ENCODE measurements around the gene H1-8. TPM values are rescaled to one million over a fixed set of nuclear protein-coding genes. Genes with fewer than 3 reads are reported as not detected.

Gene H1-8
- total RNA-seq, 1 experiment from 2014 or later, result not detected

- no peak overlapping the region for H4K5ac ChIP-seq (ENCODE audit: insufficient read length, low read depth, low read length)
- no peaks in the 10 kb centered on the region for H3K4me1 ChIP-seq (ENCODE audit: insufficient read depth, low read length)
- no peak overlapping the region for H2BK5ac ChIP-seq (ENCODE audit: insufficient read length, low read length)
- no peak overlapping the region for H2AK5ac ChIP-seq (ENCODE audit: insufficient read length, low read length)
- no peaks in the 10 kb centered on the region for H3K27me3 ChIP-seq (ENCODE audit: insufficient read depth, low read length)
- H3K9me3 ChIP-seq (ENCODE audit: control insufficient read depth, low read depth, low read length), result no peaks in the 10 kb centered on the region
- H3K36me3 Mint-ChIP-seq (ENCODE audit: insufficient read depth in 1 of 3, low read depth in 3 of 3), result peaks cover 0 to 4% (median 0%) of the 10 kb centered on the region in 3 experiments; a peak in 3 of 7 replicates
- H2BK12ac ChIP-seq (ENCODE audit: insufficient read length, low read depth, low read length), result no peak overlapping the region
- H4K8ac ChIP-seq (replicated peaks; ENCODE audit: insufficient read length, low read depth, low read length), result no peak overlapping the region
- H2BK15ac ChIP-seq (ENCODE audit: low read depth, low read length), result no peak overlapping the region
- no peaks in the 10 kb centered on the region for H4K20me1 ChIP-seq (ENCODE audit: control insufficient read depth, insufficient read depth, insufficient read length)
- no peak overlapping the region for H3K18ac ChIP-seq (ENCODE audit: insufficient read length, low read depth, low read length)
- H3K23ac ChIP-seq (ENCODE audit: insufficient read length, low read depth, low read length), result no peak overlapping the region
- H3K4me1 Mint-ChIP-seq, result peaks cover 11 to 12% of the 10 kb centered on the region in 2 experiments
- no peak for DNase-seq
- H3K4me3 Mint-ChIP-seq, result no peak overlapping the region
- H2BK20ac ChIP-seq (ENCODE audit: low read depth, low read length, poor library complexity, severe bottlenecking), result no peak overlapping the region
- H4K91ac ChIP-seq (ENCODE audit: insufficient read length, low read depth, low read length), result no peak overlapping the region
- H3K79me1 ChIP-seq (ENCODE audit: insufficient read depth, low read depth, low read length, poor library complexity, severe bottlenecking), result no peaks in the 10 kb centered on the region
- H3K27me3 Mint-ChIP-seq (ENCODE audit: low read depth), result no peaks in the 10 kb centered on the region
- no peaks in the 10 kb centered on the region for H3K79me2 ChIP-seq (ENCODE audit: insufficient read depth, low read length)
- no peak overlapping the region for H3K27ac ChIP-seq (ENCODE audit: insufficient read length, low read depth, low read length)
- no peak overlapping the region; a peak in 1 of 7 replicates for H3K27ac Mint-ChIP-seq
- H3K56ac ChIP-seq (ENCODE audit: insufficient read length, low read depth, low read length), result no peak overlapping the region
- no peaks in the 10 kb centered on the region for H3K23me2 ChIP-seq (ENCODE audit: insufficient read length, low read depth, low read length, poor library complexity, severe bottlenecking)
- no peak overlapping the region for H2BK120ac ChIP-seq (ENCODE audit: low read depth, low read length, poor library complexity, severe bottlenecking)
- TF ChIP-seq, protein P1, sequence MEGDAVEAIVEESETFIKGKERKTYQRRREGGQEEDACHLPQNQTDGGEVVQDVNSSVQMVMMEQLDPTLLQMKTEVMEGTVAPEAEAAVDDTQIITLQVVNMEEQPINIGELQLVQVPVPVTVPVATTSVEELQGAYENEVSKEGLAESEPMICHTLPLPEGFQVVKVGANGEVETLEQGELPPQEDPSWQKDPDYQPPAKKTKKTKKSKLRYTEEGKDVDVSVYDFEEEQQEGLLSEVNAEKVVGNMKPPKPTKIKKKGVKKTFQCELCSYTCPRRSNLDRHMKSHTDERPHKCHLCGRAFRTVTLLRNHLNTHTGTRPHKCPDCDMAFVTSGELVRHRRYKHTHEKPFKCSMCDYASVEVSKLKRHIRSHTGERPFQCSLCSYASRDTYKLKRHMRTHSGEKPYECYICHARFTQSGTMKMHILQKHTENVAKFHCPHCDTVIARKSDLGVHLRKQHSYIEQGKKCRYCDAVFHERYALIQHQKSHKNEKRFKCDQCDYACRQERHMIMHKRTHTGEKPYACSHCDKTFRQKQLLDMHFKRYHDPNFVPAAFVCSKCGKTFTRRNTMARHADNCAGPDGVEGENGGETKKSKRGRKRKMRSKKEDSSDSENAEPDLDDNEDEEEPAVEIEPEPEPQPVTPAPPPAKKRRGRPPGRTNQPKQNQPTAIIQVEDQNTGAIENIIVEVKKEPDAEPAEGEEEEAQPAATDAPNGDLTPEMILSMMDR (conservative IDR thresholded peaks at IDR 0.05), result no peak
- H3K4ac ChIP-seq (ENCODE audit: low read depth, low read length), result no peak overlapping the region
- H3T11ph ChIP-seq (ENCODE audit: low read length), result no peak overlapping the region
- H3K14ac ChIP-seq (ENCODE audit: insufficient read depth, low read length), result no peak overlapping the region
- H3K9me3 Mint-ChIP-seq, result no peaks in the 10 kb centered on the region
- H3K4me2 ChIP-seq (ENCODE audit: insufficient read depth, insufficient read length, low read length), result no peak overlapping the region
- no CpG with 5 or more reads among the region's 10 CpGs for WGBS (ENCODE audit: extremely low coverage, insufficient read length, low lambda C conversion rate)
- no peak overlapping the region for H3K9ac ChIP-seq (ENCODE audit: extremely low read depth, insufficient read length, low read length)
- H2AFZ ChIP-seq (ENCODE audit: low read length), result no peak overlapping the region
Measured at GRCh38 chr3:129579991-129580390, 37.0 kb downstream of the H1-8 start.

All from H9 (cell line).